Stimulated activated CD4-positive, alpha-beta T cell treated with anti-CD3 and anti-CD28 coated beads, Interleukin-1b, Interleukin-23, amount 100 ng/mL, for 48 hours (primary cell): ENCODE data around the gene SCML1.
"Not testable (repeated sequence)": the region's sequence is repeated elsewhere in the genome, so short reads cannot be mapped to it uniquely, and the experiment has no call there.

Experiments used
- DNase-seq: peaks from one replicate; pipeline ENCODE4 v3.0.0-alpha.2; 2020

Gene SCML1

GRCh38 chrX:17740137-17741122, 3.1 kb downstream of the SCML1 start:
- no peak for DNase-seq

GRCh38 chrX:17741123-17741511, 3.8 kb downstream of the SCML1 start:
- no peak for DNase-seq

- DNase-seq: no peak
These were observed 6.6 kb downstream of the SCML1 start for GRCh38 chrX:17743913-17744312.

- DNase-seq: no peak
These were observed 7.7 kb downstream of the SCML1 start for GRCh38 chrX:17744896-17745523.

- no peak for DNase-seq
These were observed 10.4 kb downstream of the SCML1 start for GRCh38 chrX:17747692-17748091.

GRCh38 chrX:17748684-17749083, 11.4 kb downstream of the SCML1 start:
- DNase-seq: no peak

- no peak for DNase-seq
These were observed 13.1 kb downstream of the SCML1 start for GRCh38 chrX:17750436-17750835.

- DNase-seq: no peak
These were observed 21.1 kb downstream of the SCML1 start for GRCh38 chrX:17758382-17758781.

GRCh38 chrX:17759990-17760389, 22.7 kb downstream of the SCML1 start:
- no peak for DNase-seq

- no peak for DNase-seq
These were observed 30.4 kb downstream of the SCML1 start for GRCh38 chrX:17767734-17768133.

GRCh38 chrX:17768997-17769396, 31.7 kb downstream of the SCML1 start:
- DNase-seq: no peak

GRCh38 chrX:17769701-17770269, 32.5 kb downstream of the SCML1 start:
- peak; percentile 4 for DNase-seq

GRCh38 chrX:17773221-17773876, 36.1 kb downstream of the SCML1 start:
- DNase-seq: no peak

- DNase-seq: no peak
These were observed 36.8 kb downstream of the SCML1 start for GRCh38 chrX:17774053-17774452.

GRCh38 chrX:17778997-17779396, 41.7 kb downstream of the SCML1 start:
- DNase-seq: no peak

GRCh38 chrX:17779434-17779833, 42.1 kb downstream of the SCML1 start:
- DNase-seq: no peak

- not testable (repeated sequence) for DNase-seq
These were observed 49.5 kb downstream of the SCML1 start for GRCh38 chrX:17786554-17787347.

- no peak for DNase-seq
These were observed 50.3 kb downstream of the SCML1 start for GRCh38 chrX:17787557-17787956.

GRCh38 chrX:17788439-17788838, 51.1 kb downstream of the SCML1 start:
- peak; percentile 36 for DNase-seq

GRCh38 chrX:17788956-17789562, 51.8 kb downstream of the SCML1 start:
- no peak for DNase-seq

GRCh38 chrX:17792826-17793225, 55.5 kb downstream of the SCML1 start:
- no peak for DNase-seq

GRCh38 chrX:17798921-17799320, 61.6 kb downstream of the SCML1 start:
- DNase-seq: no peak
